Endodermal cell (in vitro differentiated cells): ENCODE measurements around the gene HEBP2. TPM values are rescaled to one million over a fixed set of nuclear protein-coding genes. Genes with fewer than 3 reads are reported as not detected.
A peak's percentile ranks its signal among the peaks of the same experiment; 100 is the strongest.

ENCODE experiments used
- DNase-seq: peaks from one replicate; pipeline ENCODE4 v3.0.0-alpha.2; 2017
- H3K27ac ChIP-seq: 2 replicates; pipeline ENCODE4 v1.5.1; 2013; ENCODE audit warnings: mild to moderate bottlenecking, low read depth, low read length, moderate library complexity
- H3K27me3 ChIP-seq: 2 replicates; pipeline ENCODE4 v1.6.1; 2013; ENCODE audit warnings: mild to moderate bottlenecking, low read length, moderate library complexity; ENCODE audit not compliant: insufficient read depth, control insufficient read depth, poor library complexity, severe bottlenecking
- H3K36me3 ChIP-seq: 2 replicates; pipeline ENCODE4 v1.7.0; 2013; ENCODE audit warnings: mild to moderate bottlenecking, low read length, moderate library complexity; ENCODE audit not compliant: control insufficient read depth, insufficient read depth
- H3K4me1 ChIP-seq: one replicate; pipeline ENCODE4 v1.7.0; 2013; ENCODE audit warnings: low read length; ENCODE audit not compliant: control insufficient read depth, insufficient read depth
- H3K4me3 ChIP-seq: 2 replicates; pipeline ENCODE4 v1.5.1; 2013; ENCODE audit warnings: mild to moderate bottlenecking, low read length, moderate library complexity
- H3K9ac ChIP-seq: 2 replicates; pipeline ENCODE4 v1.6.1; 2013; ENCODE audit warnings: mild to moderate bottlenecking, low read length, moderate library complexity; ENCODE audit not compliant: poor library complexity, severe bottlenecking; ENCODE audit errors: extremely low read depth
- H3K9me3 ChIP-seq: 2 replicates; pipeline ENCODE4 v1.6.1; 2013; ENCODE audit warnings: mild to moderate bottlenecking, low read length, moderate library complexity; ENCODE audit not compliant: control insufficient read depth
- H3K27ac Mint-ChIP-seq: 2 replicates; pipeline ENCODE4 v1.8.0; 2020; ENCODE audit warnings: mixed read lengths
- H3K27me3 Mint-ChIP-seq: 2 replicates; pipeline ENCODE4 v1.8.0; 2021; ENCODE audit warnings: mild to moderate bottlenecking, mixed read lengths; ENCODE audit not compliant: insufficient read depth
- H3K36me3 Mint-ChIP-seq: 2 replicates; pipeline ENCODE4 v1.8.0; 2020; ENCODE audit warnings: low read depth, mixed read lengths
- H3K4me1 Mint-ChIP-seq: 2 replicates; pipeline ENCODE4 v1.8.0; 2020; ENCODE audit warnings: mixed read lengths
- H3K4me3 Mint-ChIP-seq: 2 replicates; pipeline ENCODE4 v1.8.0; 2020; ENCODE audit warnings: mild to moderate bottlenecking, moderate library complexity, mixed read lengths
- H3K9me3 Mint-ChIP-seq: 2 replicates; pipeline ENCODE4 v1.8.0; 2020; ENCODE audit warnings: mild to moderate bottlenecking, mixed read lengths
- CTCF ChIP-seq: fragments of 200-600 bp; sonication (generic); conservative IDR thresholded peaks from 2 replicates; pipeline ENCODE4 v1.5.0; 2021; ENCODE audit warnings: antibody characterized with exemption, mild to moderate bottlenecking
- WGBS, 2 experiments: methylation state at CpG; one replicate each; pipeline versions ENCODE4 v1.1.5 to v1.1.7; 2013; ENCODE audit warnings: missing lambda C conversion rate in 2 of 2, mixed read lengths in 1 of 2; ENCODE audit not compliant: insufficient coverage in 1 of 2, insufficient read length in 1 of 2; 5-methylcytosine and 5-hydroxymethylcytosine counted together
- total RNA-seq, 2 donors: library from RNA; stranded (reverse); fragmentation: NEBNext Ultra II Directional in 1 of 2; extraction: Animal tissue kit (Norgen Biotek cat#: 25700) in 1 of 2; gene quantifications; 2 replicates in 1 of 2; 3 replicates in 1 of 2; pipeline ENCODE4 v1.2.1, GENCODE V29; 2021

HEBP2 gene
- total RNA-seq, 2 donors from 2014 or later = 53.9 to 95.7 TPM

- Histone ChIP-seq H3K27ac (no peak overlapping the region), H3K27me3 (no peaks in the 10 kb centered on the region), H3K36me3 (no peaks in the 10 kb centered on the region), H3K9ac (no peak overlapping the region), H3K9me3 (no peaks in the 10 kb centered on the region), H3K4me3 (no peak overlapping the region), H3K4me1 (peaks cover 4% of the 10 kb centered on the region)
- 87 to 94% methylated on average over 8 of the region's 8 CpGs for WGBS, 2 experiments
- peak; percentile 44 for TF ChIP-seq CTCF
- Mint-ChIP-seq H3K4me1 (peaks cover 32% of the 10 kb centered on the region), H3K9me3 (no peaks in the 10 kb centered on the region), H3K27ac (no peak overlapping the region), H3K4me3 (no peak overlapping the region), H3K36me3 (no peaks in the 10 kb centered on the region), H3K27me3 (peaks cover 4% of the 10 kb centered on the region)
- no peak for DNase-seq
Measured at GRCh38 chr6:138387577-138388368, 16.2 kb upstream of the HEBP2 start.

GRCh38 chr6:138389551-138389950, 14.5 kb upstream of the HEBP2 start:
- no peaks in the 10 kb centered on the region for H3K36me3 Mint-ChIP-seq
- peaks cover 4% of the 10 kb centered on the region for H3K27me3 Mint-ChIP-seq
- no peak for DNase-seq
- H3K27ac Mint-ChIP-seq = no peak overlapping the region
- peaks cover 25% of the 10 kb centered on the region for H3K4me1 Mint-ChIP-seq
- H3K4me1 ChIP-seq = peaks cover 4% of the 10 kb centered on the region
- no peak for TF ChIP-seq CTCF
- no peak overlapping the region for H3K27ac ChIP-seq
- H3K4me3 Mint-ChIP-seq = no peak overlapping the region
- no peak overlapping the region for H3K9ac ChIP-seq
- H3K9me3 ChIP-seq = no peaks in the 10 kb centered on the region
- H3K4me3 ChIP-seq = no peak overlapping the region
- H3K36me3 ChIP-seq = no peaks in the 10 kb centered on the region
- H3K27me3 ChIP-seq = no peaks in the 10 kb centered on the region
- no peaks in the 10 kb centered on the region for H3K9me3 Mint-ChIP-seq
- WGBS, 2 experiments = 87 to 94% methylated on average over 3 to 5 of the region's 5 CpGs

- Mint-ChIP-seq H3K36me3 (no peaks in the 10 kb centered on the region), H3K4me3 (no peak overlapping the region), H3K27ac (no peak overlapping the region), H3K27me3 (peaks cover 4% of the 10 kb centered on the region), H3K9me3 (no peaks in the 10 kb centered on the region), H3K4me1 (peaks cover 7% of the 10 kb centered on the region)
- TF ChIP-seq CTCF = no peak
- no peaks in the 10 kb centered on the region for H3K36me3 ChIP-seq
- H3K4me3 ChIP-seq = no peak overlapping the region
- H3K4me1 ChIP-seq = no peaks in the 10 kb centered on the region
- no peak for DNase-seq
- no peaks in the 10 kb centered on the region for H3K27me3 ChIP-seq
- no peak overlapping the region for H3K9ac ChIP-seq
- H3K9me3 ChIP-seq = no peaks in the 10 kb centered on the region
- 91 to 93% methylated on average over 2 to 5 of the region's 5 CpGs for WGBS, 2 experiments
- no peak overlapping the region for H3K27ac ChIP-seq
Measured at GRCh38 chr6:138393871-138394783, 9.9 kb upstream of the HEBP2 start.
